CD4-positive, alpha-beta T cell treated with Interleukin-4 for 4 hours (primary cell): Measurements from ENCODE around the gene CD3D.

Experiments
- DNase-seq: peaks from one replicate; pipeline ENCODE4 v3.0.0-alpha.2; 2020

The CD3D gene

DNA sequence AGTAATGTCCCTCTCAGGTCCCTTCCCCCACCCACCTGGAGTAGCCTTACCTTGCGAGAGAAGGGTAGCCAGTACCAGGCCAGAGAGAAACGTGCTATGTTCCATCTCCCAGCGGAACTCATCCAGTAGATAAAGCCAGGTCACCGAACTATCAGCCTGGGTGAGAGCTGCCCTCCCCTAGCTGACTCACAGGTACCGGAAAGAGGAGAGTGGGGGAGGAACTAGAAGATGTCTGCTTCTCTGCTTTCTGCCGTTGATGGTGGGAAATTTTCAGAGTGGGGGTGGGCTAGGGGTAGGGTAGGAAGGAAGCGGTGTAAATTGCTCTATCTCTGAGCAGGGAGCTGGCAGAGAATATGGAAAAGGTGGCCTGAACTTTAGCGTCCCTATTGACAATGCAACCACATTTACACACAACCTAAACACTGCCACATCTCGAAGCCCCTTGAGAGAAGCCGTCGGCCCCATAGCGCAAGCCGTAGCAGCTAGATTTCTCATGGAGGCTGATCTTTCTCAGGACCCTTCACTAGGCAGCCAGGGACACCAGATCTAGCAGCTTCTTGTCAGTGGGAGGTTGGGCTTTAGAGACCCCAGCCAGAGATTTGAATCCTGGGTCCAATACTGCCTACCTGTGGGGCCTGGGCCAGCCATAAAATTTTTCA is at the start of gene CD3D:
Gene CD3D, minus strand, starts transcription at position 203 of the 659 bp plus-strand sequence. Its CDS starts 98 bp downstream, at position 105.
- peak; percentile 82 for DNase-seq

- DNase-seq = no peak
These were observed 41.2 kb upstream of the CD3D start for GRCh38 chr11:118383657-118384056.

DNA sequence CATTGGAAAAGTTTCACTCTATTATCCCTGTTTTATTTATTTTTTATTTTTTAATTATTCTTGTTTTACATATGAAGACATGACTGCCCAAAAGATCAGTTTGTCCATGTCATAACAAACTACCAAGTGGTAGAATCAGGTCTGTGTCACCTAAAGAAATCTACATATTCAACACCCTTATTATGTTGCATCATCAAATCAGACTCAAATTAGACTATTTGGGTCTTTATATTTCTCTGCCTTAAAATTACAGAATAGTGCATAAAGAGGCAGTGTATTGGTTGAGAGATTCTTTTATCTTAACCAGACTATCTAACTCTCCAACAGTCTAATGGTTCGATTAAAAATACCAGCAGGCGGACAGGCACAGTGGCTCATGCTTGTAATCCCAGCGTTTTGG is 40.4 kb upstream of the CD3D start:
- DNase-seq = no peak

GRCh38 chr11:118380571-118380970 is 38.1 kb upstream of the CD3D start:
- no peak for DNase-seq

DNA sequence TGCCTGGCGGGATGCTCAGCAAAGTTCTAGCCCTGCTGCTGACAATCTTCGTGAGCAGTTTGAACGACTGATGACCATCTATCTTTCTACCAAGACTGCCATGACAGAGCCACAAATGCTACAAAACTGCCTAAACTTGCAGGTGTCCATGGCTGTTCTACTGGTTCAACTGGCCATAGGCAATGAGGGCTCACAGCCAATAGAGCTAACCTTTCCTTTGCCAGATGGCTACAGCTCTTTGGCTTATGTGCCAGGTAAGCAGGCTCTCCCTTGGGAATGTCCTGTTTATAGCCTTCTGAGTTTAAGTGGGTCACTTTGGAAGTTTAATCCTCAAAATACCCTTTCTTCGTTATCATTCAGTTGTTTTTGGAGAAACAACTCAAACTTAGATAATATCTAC is 37.0 kb upstream of the CD3D start:
- DNase-seq = no peak

DNA sequence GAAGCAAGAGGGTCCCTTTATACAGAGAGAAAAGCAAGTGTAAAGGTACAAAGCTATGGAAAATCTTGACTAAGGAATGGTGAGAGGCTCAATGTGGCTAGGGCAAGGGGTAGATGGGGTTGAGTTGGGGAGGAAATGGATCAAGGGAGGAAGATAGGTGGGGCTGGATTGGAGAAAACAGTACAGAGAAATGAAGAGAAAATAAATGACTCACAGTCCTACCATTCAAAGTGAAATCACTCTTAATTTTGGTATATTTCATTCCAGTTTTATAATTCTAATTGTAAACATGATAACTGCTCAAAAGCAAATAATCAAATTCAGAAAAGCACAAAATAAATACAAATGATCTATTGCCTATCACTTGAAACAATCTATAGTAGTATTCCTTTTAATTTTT is 33.5 kb upstream of the CD3D start:
- no peak for DNase-seq

DNA sequence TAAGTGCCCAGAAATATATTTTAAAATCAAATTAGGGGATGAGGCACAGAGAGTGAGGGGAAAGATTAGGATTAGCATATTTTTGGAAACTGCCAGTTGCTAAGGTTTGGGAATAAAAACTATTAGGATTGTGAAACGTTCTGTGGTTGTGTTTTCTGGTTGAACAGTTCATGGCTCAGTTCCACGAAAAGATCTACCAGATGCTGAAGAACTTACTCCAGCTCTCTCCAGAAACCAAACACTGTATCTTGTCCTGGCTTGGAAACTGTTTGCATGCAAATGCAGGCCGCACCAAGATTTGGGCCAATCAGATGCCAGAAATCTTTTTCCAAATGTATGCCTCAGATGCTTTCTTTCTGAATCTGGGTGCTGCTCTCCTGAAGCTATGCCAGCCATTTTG is 32.2 kb upstream of the CD3D start:
- no peak for DNase-seq

DNA sequence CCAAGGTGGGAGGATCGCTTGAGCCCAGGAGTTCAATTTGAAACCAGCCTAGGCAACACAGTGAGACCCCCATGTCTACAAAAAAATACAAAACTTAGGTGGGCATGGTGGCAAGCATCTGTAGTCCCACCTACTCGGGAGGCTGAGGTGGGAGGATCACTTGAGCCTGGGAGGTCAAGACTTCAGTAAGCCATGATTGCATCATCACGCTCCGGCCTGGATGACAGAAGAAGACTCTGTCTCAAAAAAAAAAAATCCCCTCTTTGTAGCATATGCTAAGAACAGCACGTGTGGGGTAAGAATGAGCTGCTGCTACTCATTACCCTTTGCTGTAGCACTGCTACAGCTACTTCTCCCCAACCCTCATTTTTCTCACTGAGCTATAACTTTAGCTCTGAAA is 31.4 kb upstream of the CD3D start:
- no peak for DNase-seq

GRCh38 chr11:118373263-118373662 is 30.8 kb upstream of the CD3D start:
- DNase-seq = no peak

- no peak for DNase-seq
These were observed 28.3 kb upstream of the CD3D start for GRCh38 chr11:118370774-118371173.

GRCh38 chr11:118366287-118366686 is 23.8 kb upstream of the CD3D start:
- no peak for DNase-seq

GRCh38 chr11:118364956-118365615 is 22.6 kb upstream of the CD3D start:
- no peak for DNase-seq

- DNase-seq = peak; percentile 98
These were observed 16.9 kb upstream of the CD3D start, which contains the start of gene UBE4A for GRCh38 chr11:118359295-118359958. Gene UBE4A, plus strand, starts transcription at chr11:118359600. Its CDS starts 5,481 bp downstream, at chr11:118365081.

GRCh38 chr11:118358071-118358470 is 15.6 kb upstream of the CD3D start:
- no peak for DNase-seq

DNA sequence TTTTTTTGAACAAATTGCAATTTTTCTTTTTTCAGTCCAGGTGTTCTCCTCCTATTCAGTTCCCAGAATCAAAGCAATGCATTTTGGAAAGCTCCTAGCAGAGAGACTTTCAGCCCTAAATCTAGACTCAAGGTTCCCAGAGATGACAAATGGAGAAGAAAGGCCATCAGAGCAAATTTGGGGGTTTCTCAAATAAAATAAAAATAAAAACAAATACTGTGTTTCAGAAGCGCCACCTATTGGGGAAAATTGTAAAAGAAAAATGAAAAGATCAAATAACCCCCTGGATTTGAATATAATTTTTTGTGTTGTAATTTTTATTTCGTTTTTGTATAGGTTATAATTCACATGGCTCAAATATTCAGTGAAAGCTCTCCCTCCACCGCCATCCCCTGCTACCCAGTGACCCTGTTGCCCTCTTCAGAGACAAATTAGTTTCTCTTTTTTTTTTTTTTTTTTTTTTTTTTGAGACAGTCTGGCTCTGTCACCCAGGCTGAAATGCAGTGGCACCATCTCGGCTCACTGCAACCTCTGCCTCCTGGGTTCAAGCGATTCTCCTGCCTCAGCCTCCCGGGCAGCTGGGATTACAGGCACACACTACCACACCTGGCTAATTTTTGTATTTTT is 10.7 kb upstream of the CD3D start:
- peak; percentile 73 for DNase-seq

GRCh38 chr11:118349475-118349874 is 7.0 kb upstream of the CD3D start:
- DNase-seq = no peak

DNA sequence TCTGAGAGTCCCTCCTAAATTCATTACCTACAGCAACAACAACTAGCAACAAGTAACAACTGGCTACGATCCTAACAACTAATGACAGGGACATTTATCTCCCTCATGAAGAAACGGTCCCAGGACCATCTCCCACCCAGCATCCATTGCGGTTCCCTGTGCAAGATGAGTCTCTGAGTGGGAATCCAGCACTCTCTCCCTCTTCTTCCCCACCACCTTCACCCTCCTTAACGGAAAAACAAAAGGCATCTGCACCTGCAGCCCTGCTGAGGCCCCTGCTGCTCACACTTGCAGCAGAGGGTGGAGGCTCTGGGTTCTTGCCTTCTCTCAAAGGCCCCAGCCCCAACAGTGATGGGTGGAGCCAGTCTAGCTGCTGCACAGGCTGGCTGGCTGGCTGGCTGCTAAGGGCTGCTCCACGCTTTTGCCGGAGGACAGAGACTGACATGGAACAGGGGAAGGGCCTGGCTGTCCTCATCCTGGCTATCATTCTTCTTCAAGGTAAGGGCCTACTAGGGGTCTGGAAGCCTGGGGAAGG is 1.5 kb upstream of the CD3D start, which contains the start of gene CD3G:
Gene CD3G, plus strand, starts transcription at position 364 of the 535 bp plus-strand sequence. Its CDS starts 80 bp downstream, at position 444.
- peak; percentile 83 for DNase-seq

GRCh38 chr11:118343248-118343647 is 743 bp upstream of the CD3D start:
- DNase-seq = no peak

- no peak for DNase-seq
These were observed 553 bp downstream of the CD3D start for GRCh38 chr11:118341815-118342489.

- no peak for DNase-seq
These were observed 1.2 kb downstream of the CD3D start for GRCh38 chr11:118341261-118341660.

GRCh38 chr11:118340449-118340848 is 2.1 kb downstream of the CD3D start:
- DNase-seq = no peak

DNA sequence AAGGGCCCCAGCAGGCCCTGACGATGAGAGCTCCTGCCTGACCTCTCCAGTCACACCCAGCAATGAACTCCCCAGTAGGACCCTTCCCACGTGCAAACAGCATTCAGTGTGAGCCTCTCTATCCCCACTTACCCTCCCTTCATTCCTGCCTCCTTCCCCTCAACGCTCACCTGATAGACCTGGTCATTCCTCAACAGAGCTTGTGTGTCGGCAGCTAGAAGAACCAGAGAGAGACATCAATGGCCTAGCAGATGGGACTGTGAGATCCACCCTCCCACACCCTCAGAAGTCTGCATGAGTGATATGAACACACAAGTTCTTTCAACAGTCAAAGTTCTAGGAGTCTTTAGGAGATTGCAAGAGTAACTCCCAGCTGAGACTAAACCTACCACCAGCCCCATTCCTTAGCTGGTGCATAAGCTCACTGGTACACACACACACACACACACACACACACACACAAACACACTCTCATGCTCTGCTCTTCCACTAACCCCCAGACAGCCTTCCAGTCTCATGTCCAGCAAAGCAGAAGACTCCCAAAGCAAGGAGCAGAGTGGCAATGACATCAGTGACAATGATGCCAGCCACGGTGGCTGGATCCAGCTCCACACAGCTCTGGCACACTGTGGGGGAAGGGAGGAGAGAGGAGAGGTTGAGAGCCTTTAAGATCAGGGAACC is 3.1 kb downstream of the CD3D start:
- DNase-seq = no peak
